Measurements from ENCODE around the gene RARA.

Gene RARA

GRCh38 chr17:40402668-40403067 is 93.7 kb downstream of the RARA start:
- DNase-seq (ENCODE audit: low read depth, low spot score), result no peak
- no peak overlapping the region for H3K4me3 ChIP-seq (ENCODE audit: low read length)

DNA sequence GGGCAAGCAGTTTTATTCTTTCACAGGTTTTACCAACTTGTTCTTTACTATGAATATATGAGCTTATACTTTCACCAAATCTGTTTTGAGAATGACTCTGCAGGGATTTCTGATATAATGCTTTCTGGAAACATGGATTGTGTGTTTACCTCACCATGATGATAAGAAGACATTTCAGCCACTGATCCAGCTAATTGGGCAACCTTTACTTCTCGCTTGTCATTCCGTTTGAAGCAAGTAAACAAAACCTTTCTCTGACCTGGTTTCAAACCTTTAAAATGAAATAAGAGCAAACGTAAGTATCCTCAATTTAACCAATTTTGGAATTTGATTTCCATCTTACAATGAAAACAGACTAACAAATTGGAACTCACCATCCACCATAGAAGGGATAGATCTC is 95.0 kb downstream of the RARA start:
- H3K4me3 ChIP-seq (ENCODE audit: low read length), result no peak overlapping the region
- DNase-seq (ENCODE audit: low read depth, low spot score), result no peak

Measured in Jurkat, Clone E6-1 (cell line).